GM19463 (cell line): ENCODE results near the gene SHROOM1.
A peak's percentile ranks its signal among the peaks of the same experiment; 100 is the strongest.

Source experiments
- ATAC-seq: cut with Tn5 transposase; IDR thresholded peaks from one replicate; pipeline ENCODE4 v1.9.1; 2021; ENCODE audit warnings: mild to moderate bottlenecking, moderate library complexity; ENCODE audit not compliant: unreplicated experiment

Gene SHROOM1

GRCh38 chr5:132778856-132779255 lies 51.6 kb downstream of the SHROOM1 start:
- no peak for ATAC-seq

- ATAC-seq = no peak
These were observed 52.3 kb downstream of the SHROOM1 start for GRCh38 chr5:132778129-132778528.

DNA sequence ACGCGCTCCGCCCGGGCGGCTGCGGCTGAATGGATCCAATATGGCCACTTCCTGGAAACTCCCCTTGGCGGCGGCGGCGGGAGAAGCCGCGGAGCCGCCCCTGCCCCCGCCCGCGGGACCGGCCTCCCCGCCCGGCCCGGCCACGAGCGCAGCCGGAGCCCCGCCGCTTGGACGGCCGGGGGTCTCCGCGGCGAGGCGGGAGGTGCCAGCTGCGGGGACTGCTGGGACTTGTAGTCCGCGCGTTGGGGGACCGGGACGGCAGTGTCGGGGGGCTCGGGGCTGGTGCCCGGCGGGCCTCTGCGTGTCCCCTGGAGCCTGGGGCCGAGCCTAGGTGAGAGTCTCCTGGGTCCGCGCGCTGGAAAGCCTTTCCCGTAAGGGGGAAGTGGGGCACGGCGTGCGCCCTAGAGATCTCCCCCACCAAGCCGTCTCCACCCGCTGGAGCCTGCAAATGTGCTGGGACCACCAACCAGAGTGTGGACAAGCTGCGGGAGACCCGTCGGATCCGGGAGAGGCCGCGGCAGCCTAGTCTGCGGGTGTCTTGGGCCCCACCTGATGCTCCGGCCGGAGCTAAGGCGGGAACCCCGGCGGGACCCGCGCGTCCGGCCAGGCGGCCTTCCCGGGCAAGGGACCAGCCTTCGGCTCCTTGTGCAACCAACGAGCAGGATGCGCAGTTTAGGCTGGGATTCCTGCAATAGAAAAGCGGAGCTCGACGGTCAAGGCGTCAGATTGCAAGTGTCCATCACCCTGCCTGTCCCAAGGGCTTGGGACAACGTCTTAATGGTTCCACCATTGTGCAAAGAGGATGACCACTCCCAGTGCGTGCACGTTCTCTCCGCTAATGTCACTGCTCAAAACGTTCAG lies 53.0 kb downstream of the SHROOM1 start, which contains the start of gene SEPTIN8:
TSS of gene SEPTIN8 (minus strand) at position 31 of the 861 bp plus-strand sequence. CDS start 102 bp downstream, outside the sequence.
- ATAC-seq = peak; percentile 66

DNA sequence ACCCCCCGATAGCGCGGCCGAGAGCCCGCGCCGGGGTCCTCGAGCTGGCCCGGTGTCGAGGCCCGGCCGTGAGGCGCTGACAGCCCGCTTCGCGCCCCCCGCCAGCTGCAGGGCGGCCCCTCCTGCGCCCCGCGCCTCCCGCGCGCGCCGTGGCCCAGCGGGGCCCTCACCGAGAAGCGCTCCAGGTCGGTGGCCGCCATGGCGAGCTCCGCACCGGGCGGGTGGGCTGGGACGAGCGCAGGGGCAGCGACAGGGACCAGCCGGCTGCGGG lies 53.6 kb downstream of the SHROOM1 start:
- ATAC-seq = no peak

GRCh38 chr5:132776131-132776937 lies 54.1 kb downstream of the SHROOM1 start:
- ATAC-seq = peak; percentile 26

- no peak for ATAC-seq
These were observed 54.9 kb downstream of the SHROOM1 start for GRCh38 chr5:132775476-132775961.

DNA sequence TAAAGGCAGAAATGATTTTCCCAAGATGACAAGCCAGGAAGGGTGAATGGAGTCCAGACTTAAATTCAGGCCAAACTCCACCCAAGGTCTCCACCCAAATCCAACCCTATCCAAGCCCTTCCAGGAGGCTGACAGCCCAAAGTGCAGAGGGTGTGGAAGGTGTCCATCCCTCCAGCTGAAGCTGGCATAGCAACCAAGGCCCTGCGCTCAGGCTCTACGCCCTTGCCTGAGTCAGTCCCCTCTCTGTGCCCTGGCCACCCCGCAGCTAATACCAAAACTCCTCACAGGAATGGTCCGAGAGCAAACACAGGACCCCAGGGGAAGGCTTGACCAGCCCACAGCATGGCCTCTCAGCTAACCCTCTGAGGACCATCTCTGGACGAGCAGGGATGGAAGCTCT lies 55.6 kb downstream of the SHROOM1 start:
- ATAC-seq = no peak

GRCh38 chr5:132774406-132774805 lies 56.0 kb downstream of the SHROOM1 start:
- ATAC-seq = no peak

- no peak for ATAC-seq
These were observed 56.7 kb downstream of the SHROOM1 start for GRCh38 chr5:132773601-132774355.

- no peak for ATAC-seq
These were observed 57.3 kb downstream of the SHROOM1 start for GRCh38 chr5:132773114-132773513.

DNA sequence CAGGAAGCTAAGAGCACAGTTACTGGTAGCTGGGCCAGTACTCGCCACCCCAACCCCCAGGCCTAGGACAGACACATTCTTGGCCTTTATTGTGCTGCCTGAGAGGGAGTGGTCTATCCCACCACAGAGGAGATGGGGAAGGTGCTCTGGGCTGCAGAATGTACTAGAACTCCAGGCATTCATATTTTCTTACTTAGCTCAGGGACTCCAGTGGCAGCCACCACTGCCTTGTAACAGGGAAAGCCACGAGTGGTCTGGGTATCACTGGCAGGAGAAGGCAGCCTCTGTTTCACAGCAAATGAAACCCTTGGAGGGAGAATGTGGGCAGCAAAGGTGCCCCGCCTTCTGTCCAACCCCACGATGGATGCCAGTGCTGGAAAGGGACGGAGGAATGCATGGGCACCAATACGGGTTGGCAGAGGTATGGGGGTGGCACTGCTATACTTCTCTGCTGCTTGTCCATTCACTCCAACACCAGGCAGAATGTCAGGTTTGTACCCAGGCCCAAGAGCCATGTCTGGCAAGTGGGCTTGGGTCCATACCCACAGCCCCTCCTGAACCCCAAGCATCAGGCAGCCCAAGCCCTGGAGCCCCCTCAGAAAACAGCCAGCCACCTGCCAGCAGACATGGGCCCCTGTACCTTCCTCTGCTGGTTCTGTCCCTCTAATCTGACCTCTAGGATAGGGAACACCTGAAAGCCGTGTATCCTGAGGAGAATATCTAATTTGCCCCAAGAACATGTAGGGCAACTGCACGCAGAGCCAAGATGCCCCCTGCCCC lies 58.0 kb downstream of the SHROOM1 start:
- ATAC-seq = no peak
